OCI-LY1 (cell line): ENCODE data around the gene SALL3.

Experiments used
- H2AFZ ChIP-seq: fragments of 200-600 bp; sonication (generic), shearing (Covaris generic); 2 replicates; pipeline ENCODE4 v1.6.0; 2014; ENCODE audit warnings: antibody characterized with exemption, mild to moderate bottlenecking, low read length
- H3F3A ChIP-seq: fragments of 200-600 bp; sonication (generic), shearing (Covaris generic); 2 replicates; pipeline ENCODE4 v1.6.0; 2014; ENCODE audit warnings: mild to moderate bottlenecking, antibody characterized with exemption, low read length, moderate library complexity; ENCODE audit not compliant: insufficient read depth
- H3K27ac ChIP-seq: fragments of 200-600 bp; sonication (generic); 2 replicates; pipeline ENCODE4 v1.5.1; 2014; ENCODE audit warnings: low read length, mixed run types, mild to moderate bottlenecking, low read depth; ENCODE audit not compliant: poor library complexity, severe bottlenecking
- H3K27me3 ChIP-seq: fragments of 200-600 bp; sonication (generic); 2 replicates; pipeline ENCODE4 v1.6.0; 2014; ENCODE audit warnings: antibody characterized with exemption, mild to moderate bottlenecking, low read length, moderate library complexity; ENCODE audit not compliant: insufficient read depth
- H3K36me3 ChIP-seq: fragments of 200-600 bp; sonication (generic); 2 replicates; pipeline ENCODE4 v1.6.1; 2014; ENCODE audit warnings: mild to moderate bottlenecking, antibody characterized with exemption, low read length, moderate library complexity, mixed read lengths; ENCODE audit not compliant: insufficient read depth
- H3K4me1 ChIP-seq: fragments of 200-600 bp; sonication (generic); 2 replicates; pipeline ENCODE4 v1.5.1; 2014; ENCODE audit warnings: mild to moderate bottlenecking, low read length, moderate library complexity; ENCODE audit not compliant: insufficient read depth, severe bottlenecking
- H3K4me2 ChIP-seq: fragments of 200-600 bp; sonication (generic), shearing (Covaris generic); 2 replicates; pipeline ENCODE4 v1.6.1; 2014; ENCODE audit warnings: low read length
- H3K4me3 ChIP-seq: fragments of 200-600 bp; sonication (generic); 2 replicates; pipeline ENCODE4 v1.5.1; 2014; ENCODE audit warnings: low read length, low read depth, mild to moderate bottlenecking, mixed read lengths; ENCODE audit not compliant: poor library complexity, severe bottlenecking
- H3K79me2 ChIP-seq: fragments of 200-600 bp; shearing (Covaris generic); 2 replicates; pipeline ENCODE4 v1.6.1; 2016; ENCODE audit warnings: mixed run types, low read length, mixed read lengths; ENCODE audit not compliant: insufficient read depth
- H3K9ac ChIP-seq: fragments of 200-600 bp; sonication (generic), shearing (Covaris generic); 2 replicates; pipeline ENCODE4 v1.6.1; 2014; ENCODE audit warnings: mild to moderate bottlenecking, low read length, mixed read lengths
- H3K9me2 ChIP-seq: fragments of 200-600 bp; sonication (generic), shearing (Covaris generic); 2 replicates; pipeline ENCODE4 v1.6.1; 2014; ENCODE audit warnings: low read depth, mild to moderate bottlenecking, low read length, mixed read lengths
- H3K9me3 ChIP-seq: fragments of 200-600 bp; shearing (Covaris generic); 2 replicates; pipeline ENCODE4 v1.6.1; 2014; ENCODE audit warnings: low read length, mixed read lengths
- H4K20me1 ChIP-seq: fragments of 200-600 bp; sonication (generic), shearing (Covaris generic); 2 replicates; pipeline ENCODE4 v1.6.0; 2016; ENCODE audit warnings: mild to moderate bottlenecking, low read length; ENCODE audit not compliant: insufficient read depth
- EZH2 ChIP-seq: fragments of 200-600 bp; sonication (generic), shearing (Covaris generic); IDR thresholded peaks from 2 replicates; pipeline ENCODE4 v1.8.0; 2017; ENCODE audit warnings: borderline replicate concordance, mixed run types, mild to moderate bottlenecking, antibody characterized with exemption, low read length, moderate library complexity, mixed read lengths
- TF ChIP-seq, protein P1 (sequence below): fragments of 200-600 bp; sonication (generic), shearing (Covaris generic); IDR thresholded peaks from 2 replicates; pipeline ENCODE4 v1.5.1; 2017; ENCODE audit warnings: mild to moderate bottlenecking, antibody characterized with exemption, low read length, moderate library complexity, mixed read lengths

Gene SALL3

DNA sequence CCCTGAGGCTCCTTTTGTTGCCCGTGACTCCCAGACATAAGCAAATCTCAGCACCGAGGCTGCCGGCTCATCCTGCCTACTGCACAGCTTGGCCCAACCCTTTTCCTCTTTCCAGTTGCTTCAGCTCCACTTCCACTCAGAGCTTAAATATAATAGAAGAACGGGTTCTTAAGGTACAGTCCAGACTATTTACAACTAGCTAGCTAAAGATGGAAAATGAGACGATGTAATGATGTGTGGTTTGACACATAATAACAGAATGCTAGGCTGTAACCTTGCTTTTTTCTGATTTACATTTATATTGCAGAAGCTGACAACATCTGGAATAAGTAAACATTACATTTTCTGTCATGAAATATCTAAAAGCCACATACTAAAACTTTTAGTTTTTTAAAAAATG, 62.7 kb downstream of the SALL3 start:
- H3K27me3 ChIP-seq: no peaks in the 10 kb centered on the region
- no peaks in the 10 kb centered on the region for H3K36me3 ChIP-seq
- H3K27ac ChIP-seq: no peak overlapping the region
- no peaks in the 10 kb centered on the region for H3K79me2 ChIP-seq
- H3K4me3 ChIP-seq: no peak overlapping the region
- TF ChIP-seq, protein P1, sequence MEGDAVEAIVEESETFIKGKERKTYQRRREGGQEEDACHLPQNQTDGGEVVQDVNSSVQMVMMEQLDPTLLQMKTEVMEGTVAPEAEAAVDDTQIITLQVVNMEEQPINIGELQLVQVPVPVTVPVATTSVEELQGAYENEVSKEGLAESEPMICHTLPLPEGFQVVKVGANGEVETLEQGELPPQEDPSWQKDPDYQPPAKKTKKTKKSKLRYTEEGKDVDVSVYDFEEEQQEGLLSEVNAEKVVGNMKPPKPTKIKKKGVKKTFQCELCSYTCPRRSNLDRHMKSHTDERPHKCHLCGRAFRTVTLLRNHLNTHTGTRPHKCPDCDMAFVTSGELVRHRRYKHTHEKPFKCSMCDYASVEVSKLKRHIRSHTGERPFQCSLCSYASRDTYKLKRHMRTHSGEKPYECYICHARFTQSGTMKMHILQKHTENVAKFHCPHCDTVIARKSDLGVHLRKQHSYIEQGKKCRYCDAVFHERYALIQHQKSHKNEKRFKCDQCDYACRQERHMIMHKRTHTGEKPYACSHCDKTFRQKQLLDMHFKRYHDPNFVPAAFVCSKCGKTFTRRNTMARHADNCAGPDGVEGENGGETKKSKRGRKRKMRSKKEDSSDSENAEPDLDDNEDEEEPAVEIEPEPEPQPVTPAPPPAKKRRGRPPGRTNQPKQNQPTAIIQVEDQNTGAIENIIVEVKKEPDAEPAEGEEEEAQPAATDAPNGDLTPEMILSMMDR: no peak
- no peak for TF ChIP-seq EZH2
- H4K20me1 ChIP-seq: no peaks in the 10 kb centered on the region
- H3K4me2 ChIP-seq: no peak overlapping the region
- no peak overlapping the region for H3K9ac ChIP-seq
- no peaks in the 10 kb centered on the region for H3K9me2 ChIP-seq
- H3K9me3 ChIP-seq: no peaks in the 10 kb centered on the region
- no peaks in the 10 kb centered on the region for H3K4me1 ChIP-seq
- H3F3A ChIP-seq: no peaks in the 10 kb centered on the region; the same call in 1 of the 2 replicates
- no peak overlapping the region for H2AFZ ChIP-seq

GRCh38 chr18:79043288-79043687, 63.7 kb downstream of the SALL3 start:
- TF ChIP-seq, protein P1: no peak
- no peak for TF ChIP-seq EZH2
- Histone ChIP-seq H3K36me3 (no peaks in the 10 kb centered on the region), H3K9ac (no peak overlapping the region), H3K79me2 (no peaks in the 10 kb centered on the region), H3F3A (no peaks in the 10 kb centered on the region; the same call in 1 of the 2 replicates), H3K4me1 (no peaks in the 10 kb centered on the region), H3K4me3 (no peak overlapping the region), H3K9me3 (no peaks in the 10 kb centered on the region), H4K20me1 (no peaks in the 10 kb centered on the region), H3K4me2 (no peak overlapping the region), H3K9me2 (no peaks in the 10 kb centered on the region), H2AFZ (no peak overlapping the region), H3K27me3 (no peaks in the 10 kb centered on the region), H3K27ac (no peak overlapping the region)

GRCh38 chr18:79046522-79046921, 66.9 kb downstream of the SALL3 start:
- H3K4me1 ChIP-seq: no peaks in the 10 kb centered on the region
- TF ChIP-seq, protein P1: no peak
- no peak for TF ChIP-seq EZH2
- no peak overlapping the region for H2AFZ ChIP-seq
- H3K79me2 ChIP-seq: no peaks in the 10 kb centered on the region
- no peaks in the 10 kb centered on the region for H3K27me3 ChIP-seq
- no peaks in the 10 kb centered on the region for H3K36me3 ChIP-seq
- H3K27ac ChIP-seq: no peak overlapping the region
- H3K4me2 ChIP-seq: no peak overlapping the region
- no peak overlapping the region for H3K4me3 ChIP-seq
- H4K20me1 ChIP-seq: no peaks in the 10 kb centered on the region
- H3K9me2 ChIP-seq: no peaks in the 10 kb centered on the region
- H3K9me3 ChIP-seq: no peaks in the 10 kb centered on the region
- no peak overlapping the region for H3K9ac ChIP-seq
- no peaks in the 10 kb centered on the region; the same call in 1 of the 2 replicates for H3F3A ChIP-seq
